Fibroblast of skin of scalp (primary cell): ENCODE data around the gene ACP2.
"Not testable (repeated sequence)": the region's sequence is repeated elsewhere in the genome, so short reads cannot be mapped to it uniquely, and the experiment has no call there.

ENCODE experiments used
- DNase-seq: peaks from one replicate; pipeline ENCODE4 v3.0.0-alpha.2; 2013

Gene ACP2

GRCh38 chr11:47201015-47201414 lies 47.6 kb downstream of the ACP2 start:
- no peak for DNase-seq

DNA sequence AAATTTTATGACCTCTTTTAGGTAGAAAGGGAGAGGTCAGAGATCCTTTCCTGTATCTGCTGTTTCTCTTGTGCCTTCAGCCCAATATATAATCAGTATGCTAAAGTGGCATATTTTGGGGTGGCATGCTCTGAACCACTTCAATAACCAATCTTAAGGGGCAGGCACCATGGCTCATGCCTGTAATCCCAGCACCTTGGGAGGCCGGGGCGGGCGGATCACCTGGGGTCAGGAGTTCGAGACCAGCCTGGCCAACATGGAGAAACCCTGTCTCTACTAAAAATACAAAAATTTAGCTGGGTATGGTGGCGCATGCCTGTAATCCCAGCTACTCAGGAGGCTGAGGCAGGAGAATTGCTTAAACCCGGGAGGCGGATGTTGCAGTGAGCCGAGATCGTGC lies 50.5 kb downstream of the ACP2 start:
- DNase-seq, result not testable (repeated sequence)

GRCh38 chr11:47192111-47192510 lies 56.5 kb downstream of the ACP2 start:
- no peak for DNase-seq

DNA sequence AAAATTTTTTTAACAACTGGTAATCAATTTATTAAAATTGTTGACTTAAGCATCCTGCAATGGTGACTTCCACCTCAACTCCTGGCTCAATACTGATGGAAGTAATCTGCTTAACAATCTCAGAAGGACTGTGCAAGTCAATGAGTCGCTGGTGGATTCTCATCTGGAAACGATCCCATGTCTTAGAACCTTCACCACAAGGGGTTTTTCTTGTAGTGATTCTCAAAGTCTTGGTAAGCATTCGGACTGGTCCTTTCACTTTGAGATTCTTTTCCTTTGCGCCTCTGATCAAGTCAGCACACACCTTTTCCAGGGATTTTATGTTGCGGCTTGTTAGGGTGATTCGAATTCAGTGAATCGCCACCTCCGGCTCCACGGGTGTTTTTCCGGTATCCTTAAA lies 57.5 kb downstream of the ACP2 start:
- DNase-seq, result not testable (repeated sequence)
